GM12892 (cell line): ENCODE data around the gene MRNIP.

Experiments
- POLR2A ChIP-seq: IDR thresholded peaks from 2 replicates; pipeline ENCODE4 v1.6.1; 2011; ENCODE audit warnings: low read depth, low read length, control low read depth
- POLR2AphosphoS5 ChIP-seq: IDR thresholded peaks from 2 replicates; pipeline ENCODE4 v1.6.1; 2011; ENCODE audit warnings: low read depth, low read length, control low read depth
- TAF1 ChIP-seq: IDR thresholded peaks from 2 replicates; pipeline ENCODE4 v1.6.1; 2011; ENCODE audit warnings: low read depth, mild to moderate bottlenecking, control low read depth, low read length, borderline replicate concordance

DNA sequence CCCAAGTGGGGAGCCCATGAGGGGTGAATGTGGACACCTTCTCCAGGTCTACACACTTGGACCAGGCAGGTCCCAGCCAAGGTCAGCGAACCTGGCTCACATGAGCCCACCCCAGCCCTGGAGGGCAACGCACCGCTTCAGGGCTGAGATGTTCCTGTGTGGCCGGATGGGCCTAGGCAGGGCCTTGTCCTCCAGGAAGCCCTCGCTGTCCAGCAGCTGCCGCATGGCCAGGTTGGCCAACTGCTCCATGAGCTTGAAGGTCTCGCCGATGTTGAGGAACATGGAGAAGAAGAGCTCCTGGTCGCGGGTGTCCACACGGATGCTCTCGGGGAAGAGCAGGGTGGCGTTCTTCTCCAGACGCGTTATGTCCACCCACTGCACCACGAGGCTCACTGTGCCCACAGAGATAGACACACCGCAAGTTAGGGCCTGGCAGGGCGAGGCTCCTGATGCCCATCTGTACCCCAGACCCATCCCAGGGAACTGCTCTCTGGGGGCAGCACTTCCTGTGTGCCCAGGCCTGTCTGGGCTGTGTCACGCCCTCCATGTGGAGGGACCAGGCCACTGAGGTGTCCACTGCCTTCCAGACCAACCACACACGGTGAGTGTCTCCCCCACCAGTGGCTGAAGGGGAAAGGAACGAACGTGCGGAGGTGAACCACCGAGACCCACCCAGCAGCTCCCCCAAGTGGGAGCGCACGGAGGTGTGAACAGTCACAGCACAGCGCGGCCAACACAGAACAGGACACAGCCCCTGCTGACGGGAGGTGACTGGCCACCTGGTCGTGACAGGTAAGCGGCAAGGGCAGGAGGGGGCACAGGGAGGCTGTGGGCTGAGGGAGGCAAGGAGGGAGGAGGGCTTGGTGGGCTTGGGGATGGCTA, 34.7 kb upstream of the MRNIP start:
- no peak for TF ChIP-seq POLR2A
- TF ChIP-seq POLR2AphosphoS5 = no peak
- TF ChIP-seq TAF1 = no peak
